ENCODE data around the gene BAZ2A. TPM values are rescaled to one million over a fixed set of nuclear protein-coding genes. Genes with fewer than 3 reads are reported as not detected.

Gene BAZ2A
- total RNA-seq, 4 donors from 2014 or later: 61.9 to 172 (median 82.3) TPM

- no peak for TF ChIP-seq CTCF (IDR thresholded peaks at IDR 0.05; ENCODE audit: low read depth)
Measured at GRCh38 chr12:56644654-56645053, 14.5 kb upstream of the BAZ2A start.

DNA sequence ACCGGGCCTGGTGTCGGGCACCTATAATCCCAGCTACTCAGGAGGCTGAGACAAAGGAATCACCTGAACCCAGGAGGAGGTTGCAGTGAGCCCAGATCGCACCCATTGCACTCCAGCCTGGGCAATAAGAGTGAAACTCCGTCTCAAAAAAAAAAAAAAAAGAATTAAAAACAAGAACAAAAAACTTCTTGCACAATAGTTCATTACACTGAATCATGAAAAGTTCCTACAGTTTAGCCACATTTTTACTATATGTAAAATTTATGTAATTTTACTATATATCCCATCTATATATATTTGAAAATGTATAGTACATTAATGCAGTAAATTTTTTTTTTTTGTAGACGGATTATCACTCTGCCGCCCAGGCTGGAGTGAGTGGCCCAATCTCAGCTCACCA, 11.1 kb upstream of the BAZ2A start:
- TF ChIP-seq CTCF (IDR thresholded peaks at IDR 0.05; ENCODE audit: low read depth): no peak

DNA sequence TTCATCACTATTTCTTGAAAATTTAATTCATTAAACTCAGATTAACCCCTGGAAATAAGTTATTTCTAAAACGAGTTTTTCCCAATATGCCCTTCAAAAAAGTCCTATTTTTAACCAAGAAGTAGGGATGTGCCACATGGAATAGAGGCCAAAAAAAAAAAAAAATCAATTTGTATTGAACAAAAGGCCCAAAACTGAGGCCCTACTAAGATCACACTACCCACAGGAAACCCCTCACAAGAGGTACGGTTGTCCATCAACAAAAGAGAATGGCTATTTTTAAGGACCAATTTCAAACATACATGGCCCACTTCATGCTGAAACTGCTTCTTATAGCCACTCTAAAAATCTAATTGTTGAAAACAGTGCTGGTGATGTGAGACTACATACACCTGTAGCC, 7.5 kb upstream of the BAZ2A start:
- TF ChIP-seq CTCF (IDR thresholded peaks at IDR 0.05; ENCODE audit: low read depth): no peak

GRCh38 chr12:56636675-56637540, 6.8 kb upstream of the BAZ2A start:
- no peak for TF ChIP-seq CTCF (IDR thresholded peaks at IDR 0.05; ENCODE audit: low read depth)

- no peak for TF ChIP-seq CTCF (IDR thresholded peaks at IDR 0.05; ENCODE audit: low read depth)
Measured at GRCh38 chr12:56635806-56636674, 5.9 kb upstream of the BAZ2A start.

DNA sequence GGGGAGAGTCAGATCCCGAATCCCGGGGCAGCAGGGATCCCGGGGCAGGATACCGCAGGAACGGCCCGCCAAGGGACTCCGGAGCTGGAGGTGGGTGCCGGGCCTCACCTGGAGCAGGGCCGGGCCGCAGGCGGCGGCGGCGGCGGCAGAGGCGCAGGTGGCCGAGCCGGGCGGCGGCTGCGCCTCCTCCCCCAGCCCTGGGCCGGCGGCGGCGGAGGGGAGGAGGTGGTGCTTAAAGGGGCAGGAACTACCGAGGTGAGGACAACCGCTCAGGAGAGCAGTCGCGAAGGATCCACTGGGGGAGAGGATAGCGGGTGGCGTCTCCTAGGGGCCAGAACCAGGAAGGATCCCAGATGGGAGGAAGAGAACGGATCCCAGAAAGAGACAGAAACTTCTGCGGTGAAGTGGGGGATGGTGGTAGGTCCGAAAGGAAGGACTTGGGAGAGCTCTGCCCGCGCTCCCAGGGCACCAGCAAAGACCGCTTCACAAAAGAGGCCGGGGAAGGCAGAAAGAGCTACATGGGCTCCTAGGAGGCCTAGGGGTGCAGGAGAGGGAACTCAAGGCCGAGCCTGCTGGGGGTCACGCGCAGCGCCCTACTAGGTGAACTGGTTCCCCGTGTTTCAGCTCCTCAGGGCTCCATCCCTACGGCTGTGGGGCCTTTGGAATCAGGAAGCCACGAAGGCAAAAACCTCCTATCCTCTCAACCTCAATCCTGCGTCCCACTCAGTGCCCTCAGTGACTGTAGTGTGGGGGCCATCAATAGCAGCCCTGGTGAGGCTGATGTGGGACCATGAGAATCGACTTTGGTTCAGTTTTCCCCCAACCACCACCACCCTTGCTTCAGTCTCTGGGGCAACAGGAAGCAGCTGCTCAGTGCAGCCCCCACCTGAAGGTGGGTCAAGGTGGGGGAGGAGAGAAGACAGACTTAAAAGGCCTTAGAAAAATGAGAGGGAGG, 5.0 kb upstream of the BAZ2A start:
- no peak for TF ChIP-seq CTCF (IDR thresholded peaks at IDR 0.05; ENCODE audit: low read depth)
